CD4-positive, CD25-positive, alpha-beta regulatory T cell (primary cell): ENCODE results near the gene RPS24. TPM values are rescaled to one million over a fixed set of nuclear protein-coding genes. Genes with fewer than 3 reads are reported as not detected.
"Not testable (repeated sequence)": the region's sequence is repeated elsewhere in the genome, so short reads cannot be mapped to it uniquely, and the experiment has no call there.

Source experiments
- ATAC-seq, 2 donors: fragments of 150-1000 bp; cut with Tn5 transposase; one replicate each; pipeline ENCODE4 v1.10.0; 2021; ENCODE audit warnings: low read depth in 2 of 2, moderate number of reproducible peaks in 2 of 2, moderate library complexity in 1 of 2
- DNase-seq, 3 donors: peaks; one replicate each; pipeline versions ENCODE4 v3.0.0 to v3.0.0-alpha.2; 2012 to 2022; ENCODE audit warnings: mixed read lengths in 1 of 3
- H3K27ac ChIP-seq: one replicate; pipeline ENCODE4 v1.7.0; 2013; ENCODE audit warnings: mild to moderate bottlenecking, low read length; ENCODE audit not compliant: insufficient read depth, poor library complexity, severe bottlenecking
- H3K27me3 ChIP-seq: one replicate; pipeline ENCODE4 v1.7.0; 2013; ENCODE audit warnings: low read length; ENCODE audit not compliant: control insufficient read depth, insufficient read depth
- H3K36me3 ChIP-seq: one replicate; pipeline ENCODE4 v1.7.0; 2013; ENCODE audit warnings: mild to moderate bottlenecking, low read length, moderate library complexity; ENCODE audit not compliant: control insufficient read depth, insufficient read depth
- H3K4me1 ChIP-seq: 2 replicates; pipeline ENCODE4 v1.7.0; 2013; ENCODE audit warnings: mild to moderate bottlenecking, low read length; ENCODE audit not compliant: insufficient read depth, control insufficient read depth, poor library complexity, severe bottlenecking
- H3K4me3 ChIP-seq: one replicate; pipeline ENCODE4 v1.7.0; 2013; ENCODE audit warnings: low read depth, mild to moderate bottlenecking, low read length, moderate library complexity
- H3K9me3 ChIP-seq, 2 experiments: 1 replicate in 1 of 2; 2 replicates in 1 of 2; pipeline ENCODE4 v1.7.0; 2013; ENCODE audit warnings: low read length in 2 of 2, mild to moderate bottlenecking in 1 of 2, moderate library complexity in 1 of 2; ENCODE audit not compliant: control insufficient read depth in 2 of 2
- H3K27ac Mint-ChIP-seq, 3 donors: one replicate each; pipeline ENCODE4 v1.8.0; 2020 to 2022; ENCODE audit warnings: mild to moderate bottlenecking in 3 of 3, mixed read lengths in 3 of 3, moderate library complexity in 2 of 3
- H3K27me3 Mint-ChIP-seq: one replicate; pipeline ENCODE4 v1.8.0; 2022; ENCODE audit warnings: mild to moderate bottlenecking, mixed read lengths
- H3K36me3 Mint-ChIP-seq: one replicate; pipeline ENCODE4 v1.8.0; 2020; ENCODE audit warnings: mixed read lengths
- H3K4me1 Mint-ChIP-seq, 4 donors: one replicate each; pipeline ENCODE4 v1.8.0; 2020 to 2022; ENCODE audit warnings: mixed read lengths in 4 of 4, mild to moderate bottlenecking in 1 of 4
- H3K4me3 Mint-ChIP-seq, 4 donors: one replicate each; pipeline ENCODE4 v1.8.0; 2020 to 2022; ENCODE audit warnings: mild to moderate bottlenecking in 4 of 4, mixed read lengths in 4 of 4, moderate library complexity in 3 of 4
- H3K9me3 Mint-ChIP-seq, 7 donors: one replicate each; pipeline ENCODE4 v1.8.0; 2020 to 2022; ENCODE audit warnings: mixed read lengths in 7 of 7, mild to moderate bottlenecking in 3 of 7, moderate library complexity in 2 of 7
- polyA plus RNA-seq, 4 donors: library from polyadenylated mRNA; unstranded; fragments of 300-500 nt; fragmentation: Illumina TruSeq; gene quantifications; one replicate each; pipeline ENCODE4 v1.2.3, GENCODE V29; 2021
- total RNA-seq: library from RNA; stranded (reverse); gene quantifications from one replicate; pipeline ENCODE4 v1.2.3, GENCODE V29; 2022

The RPS24 gene
- total and polyA plus RNA-seq, 5 donors from 2014 or later = 852 to 1,300 (median 1,120) TPM

DNA sequence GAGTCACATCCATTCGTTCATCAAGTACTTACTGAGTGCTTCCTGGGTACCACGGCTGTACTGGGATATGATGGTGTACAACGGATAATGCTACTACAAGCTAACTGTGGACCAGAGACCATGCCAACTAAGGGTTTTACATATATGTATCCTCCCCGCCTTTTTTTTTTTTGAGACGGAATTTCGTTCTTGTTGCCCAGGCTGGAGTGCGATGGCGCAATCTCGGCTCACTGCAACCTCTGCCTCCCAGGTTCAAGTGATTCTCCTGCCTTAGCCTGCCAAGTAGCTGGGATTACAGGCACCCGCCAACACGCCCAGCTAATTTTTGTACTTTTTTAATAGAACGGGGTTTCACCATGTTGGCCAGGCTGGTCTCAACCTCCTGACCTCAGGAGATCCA is 36.4 kb downstream of the RPS24 start:
- H3K9me3 Mint-ChIP-seq, DNase-seq, H3K4me1 ChIP-seq, H3K4me3 ChIP-seq, H3K27ac ChIP-seq, H3K27ac Mint-ChIP-seq, H3K4me1 Mint-ChIP-seq, H3K36me3 ChIP-seq, H3K4me3 Mint-ChIP-seq, ATAC-seq, H3K27me3 ChIP-seq, H3K36me3 Mint-ChIP-seq, H3K9me3 ChIP-seq: not testable (repeated sequence)
- H3K27me3 Mint-ChIP-seq = peaks cover 11% of the 10 kb centered on the region

DNA sequence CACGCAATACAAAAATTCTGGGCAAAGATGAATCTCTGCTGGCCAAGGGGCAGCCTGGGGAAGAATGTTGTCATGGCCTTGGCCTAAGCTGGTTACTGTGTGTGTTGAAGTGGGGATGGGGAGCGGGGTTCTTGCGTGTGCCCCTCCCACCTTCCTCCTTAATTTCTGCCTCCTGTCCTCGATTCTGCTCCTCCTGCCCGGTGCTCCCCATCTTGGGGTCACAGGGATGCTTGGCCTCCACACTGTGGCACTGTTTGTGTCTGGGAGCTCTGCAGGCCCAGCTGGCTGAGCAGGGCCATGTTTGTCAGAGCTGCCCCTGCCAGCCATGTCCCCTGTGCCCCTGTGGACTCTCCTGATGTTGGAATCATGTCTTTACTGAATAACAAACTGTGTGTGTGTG is 37.1 kb downstream of the RPS24 start:
- Mint-ChIP-seq H3K27me3 (peaks cover 11% of the 10 kb centered on the region), H3K4me3 (no peak overlapping the region), H3K4me1 (no peaks in the 10 kb centered on the region), H3K27ac (no peak overlapping the region), H3K36me3 (no peaks in the 10 kb centered on the region), H3K9me3 (peaks cover 0 to 6% (median 2%) of the 10 kb centered on the region in 7 donors)
- Histone ChIP-seq H3K36me3 (no peaks in the 10 kb centered on the region), H3K4me3 (no peak overlapping the region), H3K9me3 (no peaks in the 10 kb centered on the region), H3K27me3 (no peaks in the 10 kb centered on the region), H3K27ac (no peak overlapping the region), H3K4me1 (no peaks in the 10 kb centered on the region)
- no peak for DNase-seq
- ATAC-seq = no peak

DNA sequence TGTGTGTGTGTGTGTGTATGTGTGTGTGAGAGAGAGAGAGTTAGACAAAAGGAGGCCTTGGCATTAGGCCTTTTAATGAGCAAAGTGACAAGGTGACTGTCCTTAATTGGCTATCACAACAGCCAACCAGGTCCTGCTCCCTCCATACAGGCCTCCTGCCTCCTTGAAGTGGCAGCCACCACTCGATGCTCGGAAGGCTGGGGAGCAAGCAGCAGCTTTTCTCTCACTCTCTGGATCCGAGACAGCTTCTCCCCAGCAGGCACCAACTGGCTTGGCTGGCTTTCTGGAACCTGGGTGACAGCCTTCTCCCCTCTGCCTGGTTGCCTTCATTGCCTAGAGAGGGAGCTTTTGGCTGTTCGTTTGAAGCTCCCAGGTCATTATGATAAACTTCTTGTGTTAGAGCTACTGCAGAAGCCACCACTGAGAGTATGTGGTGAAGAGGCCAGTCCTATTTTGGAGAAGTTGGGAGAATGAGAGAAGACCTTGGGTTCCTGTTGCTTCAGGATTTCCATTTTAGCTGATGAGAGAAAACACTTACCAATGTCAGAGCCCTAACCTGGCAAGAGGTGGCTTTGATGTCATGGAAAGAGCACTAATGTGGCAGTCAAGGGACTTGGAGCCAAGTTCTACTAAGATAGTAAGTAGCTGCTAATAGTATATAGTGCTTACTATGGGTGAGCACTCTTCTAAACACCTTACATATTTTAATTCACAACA is 37.6 kb downstream of the RPS24 start:
- Histone ChIP-seq H3K36me3 (no peaks in the 10 kb centered on the region), H3K27me3 (no peaks in the 10 kb centered on the region), H3K4me1 (no peaks in the 10 kb centered on the region), H3K9me3 (no peaks in the 10 kb centered on the region), H3K4me3 (no peak overlapping the region), H3K27ac (no peak overlapping the region)
- Mint-ChIP-seq H3K27me3 (peaks cover 11% of the 10 kb centered on the region), H3K9me3 (peaks cover 0 to 6% (median 2%) of the 10 kb centered on the region in 7 donors), H3K4me3 (no peak overlapping the region), H3K4me1 (no peaks in the 10 kb centered on the region), H3K27ac (peak overlapping the region in 1 of 3 donors; percentile 32), H3K36me3 (no peaks in the 10 kb centered on the region)
- DNase-seq = no peak
- ATAC-seq = no peak

DNA sequence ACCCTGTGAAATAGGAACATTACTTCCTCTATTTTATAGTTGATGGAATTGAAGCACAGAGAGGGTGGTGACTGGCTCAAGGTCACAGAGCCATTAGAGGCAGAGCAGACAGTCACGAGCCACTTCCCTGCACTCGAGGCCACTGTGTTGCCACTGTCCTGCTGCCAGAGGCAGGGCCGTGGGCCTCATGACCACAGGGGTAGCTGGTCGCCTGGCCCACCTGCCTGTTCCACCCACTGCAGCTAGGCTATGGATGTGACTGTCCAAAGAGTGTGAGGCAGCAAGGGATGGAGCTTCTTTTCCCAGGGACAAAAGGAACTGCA is 38.2 kb downstream of the RPS24 start:
- no peaks in the 10 kb centered on the region for H3K27me3 ChIP-seq
- no peaks in the 10 kb centered on the region for H3K36me3 Mint-ChIP-seq
- H3K27ac ChIP-seq = no peak overlapping the region
- no peaks in the 10 kb centered on the region for H3K4me1 ChIP-seq
- peaks cover 10% of the 10 kb centered on the region for H3K27me3 Mint-ChIP-seq
- H3K4me3 Mint-ChIP-seq = no peak overlapping the region
- H3K9me3 Mint-ChIP-seq = peaks cover 0 to 6% (median 2%) of the 10 kb centered on the region in 7 donors
- H3K4me1 Mint-ChIP-seq = no peaks in the 10 kb centered on the region
- DNase-seq = no peak
- H3K27ac Mint-ChIP-seq = no peak overlapping the region
- no peaks in the 10 kb centered on the region for H3K36me3 ChIP-seq
- H3K4me3 ChIP-seq = no peak overlapping the region
- no peak for ATAC-seq
- no peaks in the 10 kb centered on the region for H3K9me3 ChIP-seq

DNA sequence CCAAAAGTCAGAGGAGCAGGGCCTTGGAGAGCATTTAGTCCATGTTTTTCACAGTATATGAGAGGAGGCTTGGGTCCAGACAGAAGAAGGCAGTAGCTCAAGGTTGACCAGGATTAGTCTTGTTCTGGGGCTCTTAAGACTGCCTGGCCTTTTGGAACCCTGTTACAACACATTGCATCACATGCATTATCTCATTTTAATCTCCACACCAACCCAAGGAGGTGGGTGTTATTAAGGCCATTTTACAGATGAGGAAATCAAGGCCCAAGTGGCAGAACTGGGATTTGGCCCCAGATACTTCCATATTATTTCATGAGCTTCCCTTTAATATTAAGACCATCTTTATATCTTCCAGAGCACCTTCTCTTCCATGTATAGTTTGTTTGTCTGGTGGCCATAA is 38.8 kb downstream of the RPS24 start:
- no peaks in the 10 kb centered on the region for H3K27me3 ChIP-seq
- H3K4me3 ChIP-seq = no peak overlapping the region
- H3K27ac Mint-ChIP-seq = no peak overlapping the region
- no peaks in the 10 kb centered on the region for H3K4me1 ChIP-seq
- no peaks in the 10 kb centered on the region for H3K36me3 Mint-ChIP-seq
- no peak overlapping the region for H3K27ac ChIP-seq
- peaks cover 0 to 6% (median 2%) of the 10 kb centered on the region in 7 donors for H3K9me3 Mint-ChIP-seq
- no peaks in the 10 kb centered on the region for H3K4me1 Mint-ChIP-seq
- no peak overlapping the region for H3K4me3 Mint-ChIP-seq
- peaks cover 7% of the 10 kb centered on the region for H3K27me3 Mint-ChIP-seq
- ATAC-seq (no peak), DNase-seq (no peak)
- H3K9me3 ChIP-seq = no peaks in the 10 kb centered on the region
- no peaks in the 10 kb centered on the region for H3K36me3 ChIP-seq

DNA sequence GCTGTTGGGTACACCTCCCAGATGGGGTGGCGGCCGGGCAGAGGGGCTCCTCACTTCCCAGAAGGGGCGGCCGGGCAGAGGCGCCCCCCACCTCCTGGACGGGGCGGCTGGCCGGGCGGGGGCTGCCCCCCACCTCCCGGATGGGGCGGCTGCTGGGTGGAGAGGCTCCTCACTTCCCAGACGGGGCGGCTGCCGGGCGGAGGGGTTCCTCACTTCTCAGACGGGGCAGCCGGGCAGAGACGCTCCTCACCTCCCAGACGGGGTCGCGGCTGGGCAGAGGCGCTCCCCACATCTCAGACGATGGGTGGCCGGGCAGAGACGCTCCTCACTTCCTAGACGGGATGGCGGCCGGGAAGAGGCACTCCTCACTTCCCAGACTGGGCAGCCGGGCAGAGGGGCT is 42.1 kb downstream of the RPS24 start:
- not testable (repeated sequence) for H3K27me3 ChIP-seq, H3K4me3 Mint-ChIP-seq, H3K4me1 Mint-ChIP-seq, H3K36me3 Mint-ChIP-seq, DNase-seq, H3K4me1 ChIP-seq, H3K27me3 Mint-ChIP-seq, ATAC-seq, H3K27ac ChIP-seq, H3K9me3 ChIP-seq, H3K27ac Mint-ChIP-seq, H3K4me3 ChIP-seq, H3K9me3 Mint-ChIP-seq, H3K36me3 ChIP-seq

DNA sequence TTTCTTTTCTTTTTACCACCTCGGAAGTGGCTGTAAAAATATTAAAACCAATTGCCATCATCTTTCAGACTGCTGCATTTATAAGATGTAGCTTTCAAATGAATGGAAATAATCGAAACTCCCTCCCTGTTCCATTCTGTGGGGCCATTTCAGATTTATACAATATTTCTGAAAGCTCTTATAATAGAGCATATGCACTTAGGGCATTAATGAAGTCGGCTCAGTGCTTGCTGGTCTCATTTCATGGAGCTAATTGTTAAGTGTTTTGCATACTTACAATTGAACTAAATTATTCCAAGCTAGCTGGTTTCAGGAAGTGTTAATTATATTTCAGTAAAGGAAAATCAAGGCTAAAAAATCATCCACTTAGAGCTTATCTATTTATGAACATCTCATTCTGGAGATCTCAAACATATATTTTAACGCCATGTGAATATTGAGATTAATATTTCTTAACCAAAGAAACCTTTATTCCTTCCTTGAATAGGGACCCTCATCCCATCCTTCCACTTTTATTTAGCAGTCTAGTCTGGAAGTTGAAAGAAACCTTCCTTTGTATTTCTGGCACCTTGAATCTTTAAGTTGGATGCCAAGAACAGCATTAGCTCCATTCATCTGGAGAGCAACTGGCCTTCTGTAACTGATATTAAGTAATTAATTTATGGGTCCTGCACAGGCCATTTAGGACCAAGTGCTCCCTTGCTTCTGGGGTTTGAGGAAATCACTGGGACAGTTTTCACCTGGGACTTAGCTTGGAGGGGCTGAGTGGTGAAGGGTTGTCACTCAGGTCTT is 45.1 kb downstream of the RPS24 start:
- no peaks in the 10 kb centered on the region for H3K4me1 Mint-ChIP-seq
- ATAC-seq (no peak), DNase-seq (no peak)
- no peaks in the 10 kb centered on the region for H3K9me3 ChIP-seq
- H3K4me3 Mint-ChIP-seq = no peak overlapping the region
- H3K9me3 Mint-ChIP-seq = peaks cover 0 to 6% (median 3%) of the 10 kb centered on the region in 7 donors
- no peaks in the 10 kb centered on the region for H3K36me3 Mint-ChIP-seq
- H3K4me1 ChIP-seq = no peaks in the 10 kb centered on the region
- no peaks in the 10 kb centered on the region for H3K36me3 ChIP-seq
- no peak overlapping the region for H3K4me3 ChIP-seq
- peaks cover 7% of the 10 kb centered on the region for H3K27me3 Mint-ChIP-seq
- H3K27me3 ChIP-seq = no peaks in the 10 kb centered on the region
- H3K27ac Mint-ChIP-seq = no peak overlapping the region
- H3K27ac ChIP-seq = no peak overlapping the region

DNA sequence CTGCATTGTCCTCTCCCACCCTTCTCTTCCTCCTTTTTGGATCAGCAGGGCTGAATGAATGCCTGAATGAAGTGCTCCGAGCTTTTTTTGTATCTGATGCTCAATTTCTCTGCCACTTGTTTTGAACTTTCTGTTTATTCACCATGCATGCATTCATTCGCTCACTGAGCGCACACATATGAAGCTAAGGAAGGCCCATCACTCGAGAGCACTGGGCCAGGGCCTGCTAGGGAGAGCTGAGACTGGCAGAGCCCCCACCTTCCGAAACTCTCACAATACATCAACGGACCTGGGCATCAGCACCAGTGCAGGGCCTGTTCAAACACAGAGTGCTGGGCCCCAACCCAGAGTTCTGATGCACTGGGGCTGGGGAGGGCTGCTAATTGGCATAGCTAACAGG is 45.7 kb downstream of the RPS24 start:
- Mint-ChIP-seq H3K9me3 (peaks cover 0 to 5% (median 0%) of the 10 kb centered on the region in 7 donors), H3K36me3 (no peaks in the 10 kb centered on the region), H3K4me3 (no peak overlapping the region), H3K27me3 (peaks cover 1% of the 10 kb centered on the region), H3K27ac (no peak overlapping the region), H3K4me1 (no peaks in the 10 kb centered on the region)
- Histone ChIP-seq H3K27me3 (no peaks in the 10 kb centered on the region), H3K4me1 (no peaks in the 10 kb centered on the region), H3K9me3 (no peaks in the 10 kb centered on the region), H3K4me3 (no peak overlapping the region), H3K36me3 (no peaks in the 10 kb centered on the region), H3K27ac (no peak overlapping the region)
- DNase-seq (no peak), ATAC-seq (no peak)
